ENCODE data around the gene CISH. TPM values are rescaled to one million over a fixed set of nuclear protein-coding genes. Genes with fewer than 3 reads are reported as not detected.

CISH gene
- total and polyA plus RNA-seq, 9 of the 15 experiments (the other 6 are each of a cell fraction or from before 2014, with no cell fraction given) = 1.7 to 47.7 (median 18.3) TPM

DNA sequence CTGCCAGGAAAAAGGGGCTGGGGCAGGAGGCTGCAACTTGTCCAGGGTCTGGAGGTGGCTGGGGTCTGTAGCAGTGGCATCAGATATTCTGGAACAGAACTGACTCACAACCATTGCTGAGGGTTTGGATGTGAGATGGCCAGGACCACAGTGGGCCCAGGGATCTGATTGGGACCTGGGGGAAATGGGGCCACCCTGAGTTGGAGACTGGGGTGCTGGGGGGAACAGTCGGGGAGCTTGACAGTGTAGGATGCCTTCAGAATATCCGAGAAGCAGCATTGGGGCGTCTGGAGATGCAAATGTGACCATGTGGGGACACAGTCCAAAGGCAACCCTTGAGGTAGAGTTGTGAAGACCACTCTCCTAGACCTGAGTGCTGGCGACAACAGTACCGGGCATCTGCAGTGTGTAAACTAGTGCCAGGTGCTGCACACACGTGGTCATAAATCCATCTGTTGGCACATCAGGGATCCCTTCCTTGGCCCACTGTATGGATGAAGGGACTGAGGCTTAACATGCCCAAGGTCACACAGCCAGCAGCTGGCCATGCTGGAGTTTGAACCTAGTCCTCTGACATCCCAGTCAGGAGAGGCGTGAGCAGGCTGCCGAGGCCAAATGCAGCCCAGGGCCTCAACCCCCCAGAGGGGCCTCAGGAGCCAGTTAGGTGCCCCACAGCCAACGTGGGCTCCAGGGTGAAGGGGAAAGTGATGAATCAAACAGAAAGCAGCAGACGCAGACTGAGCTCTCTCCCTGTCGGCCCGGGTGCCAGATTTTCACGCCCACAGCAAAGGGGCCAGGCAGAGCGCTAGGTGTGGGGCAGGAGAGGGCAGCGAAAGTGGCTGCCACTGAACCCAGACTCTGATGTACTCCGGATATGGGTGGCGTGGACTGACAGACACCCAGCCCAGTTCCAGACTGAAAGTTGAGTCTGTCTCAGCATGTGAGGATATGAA, 23.5 kb downstream of the CISH start (continued):
- TF ChIP-seq, protein P1, sequence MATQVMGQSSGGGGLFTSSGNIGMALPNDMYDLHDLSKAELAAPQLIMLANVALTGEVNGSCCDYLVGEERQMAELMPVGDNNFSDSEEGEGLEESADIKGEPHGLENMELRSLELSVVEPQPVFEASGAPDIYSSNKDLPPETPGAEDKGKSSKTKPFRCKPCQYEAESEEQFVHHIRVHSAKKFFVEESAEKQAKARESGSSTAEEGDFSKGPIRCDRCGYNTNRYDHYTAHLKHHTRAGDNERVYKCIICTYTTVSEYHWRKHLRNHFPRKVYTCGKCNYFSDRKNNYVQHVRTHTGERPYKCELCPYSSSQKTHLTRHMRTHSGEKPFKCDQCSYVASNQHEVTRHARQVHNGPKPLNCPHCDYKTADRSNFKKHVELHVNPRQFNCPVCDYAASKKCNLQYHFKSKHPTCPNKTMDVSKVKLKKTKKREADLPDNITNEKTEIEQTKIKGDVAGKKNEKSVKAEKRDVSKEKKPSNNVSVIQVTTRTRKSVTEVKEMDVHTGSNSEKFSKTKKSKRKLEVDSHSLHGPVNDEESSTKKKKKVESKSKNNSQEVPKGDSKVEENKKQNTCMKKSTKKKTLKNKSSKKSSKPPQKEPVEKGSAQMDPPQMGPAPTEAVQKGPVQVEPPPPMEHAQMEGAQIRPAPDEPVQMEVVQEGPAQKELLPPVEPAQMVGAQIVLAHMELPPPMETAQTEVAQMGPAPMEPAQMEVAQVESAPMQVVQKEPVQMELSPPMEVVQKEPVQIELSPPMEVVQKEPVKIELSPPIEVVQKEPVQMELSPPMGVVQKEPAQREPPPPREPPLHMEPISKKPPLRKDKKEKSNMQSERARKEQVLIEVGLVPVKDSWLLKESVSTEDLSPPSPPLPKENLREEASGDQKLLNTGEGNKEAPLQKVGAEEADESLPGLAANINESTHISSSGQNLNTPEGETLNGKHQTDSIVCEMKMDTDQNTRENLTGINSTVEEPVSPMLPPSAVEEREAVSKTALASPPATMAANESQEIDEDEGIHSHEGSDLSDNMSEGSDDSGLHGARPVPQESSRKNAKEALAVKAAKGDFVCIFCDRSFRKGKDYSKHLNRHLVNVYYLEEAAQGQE (IDR thresholded peaks at IDR 0.05; ENCODE audit: borderline replicate concordance) = no peak
- TF ChIP-seq, protein P1 (CRISPR knock-in tag; IDR thresholded peaks at IDR 0.05; ENCODE audit: low read depth) = no peak
- TF ChIP-seq LCOR (CRISPR knock-in tag; IDR thresholded peaks at IDR 0.05) = no peak
- no peak for TF ChIP-seq RAD21 (CRISPR knock-in tag; conservative IDR thresholded peaks at IDR 0.05 in 1 of 2, IDR thresholded peaks at IDR 0.05 in 1 of 2)
- no peak for TF ChIP-seq IFI16 (CRISPR knock-in tag; IDR thresholded peaks at IDR 0.05)
- no peak for TF ChIP-seq MEF2A (IDR thresholded peaks at IDR 0.05; ENCODE audit: control insufficient read depth, low read depth, low read length)
- no peak for TF ChIP-seq ZZZ3 (IDR thresholded peaks at IDR 0.05)
- TF ChIP-seq, protein P2, sequence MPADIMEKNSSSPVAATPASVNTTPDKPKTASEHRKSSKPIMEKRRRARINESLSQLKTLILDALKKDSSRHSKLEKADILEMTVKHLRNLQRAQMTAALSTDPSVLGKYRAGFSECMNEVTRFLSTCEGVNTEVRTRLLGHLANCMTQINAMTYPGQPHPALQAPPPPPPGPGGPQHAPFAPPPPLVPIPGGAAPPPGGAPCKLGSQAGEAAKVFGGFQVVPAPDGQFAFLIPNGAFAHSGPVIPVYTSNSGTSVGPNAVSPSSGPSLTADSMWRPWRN (IDR thresholded peaks at IDR 0.05; ENCODE audit: low read depth) = no peak
- TF ChIP-seq, protein P3, sequence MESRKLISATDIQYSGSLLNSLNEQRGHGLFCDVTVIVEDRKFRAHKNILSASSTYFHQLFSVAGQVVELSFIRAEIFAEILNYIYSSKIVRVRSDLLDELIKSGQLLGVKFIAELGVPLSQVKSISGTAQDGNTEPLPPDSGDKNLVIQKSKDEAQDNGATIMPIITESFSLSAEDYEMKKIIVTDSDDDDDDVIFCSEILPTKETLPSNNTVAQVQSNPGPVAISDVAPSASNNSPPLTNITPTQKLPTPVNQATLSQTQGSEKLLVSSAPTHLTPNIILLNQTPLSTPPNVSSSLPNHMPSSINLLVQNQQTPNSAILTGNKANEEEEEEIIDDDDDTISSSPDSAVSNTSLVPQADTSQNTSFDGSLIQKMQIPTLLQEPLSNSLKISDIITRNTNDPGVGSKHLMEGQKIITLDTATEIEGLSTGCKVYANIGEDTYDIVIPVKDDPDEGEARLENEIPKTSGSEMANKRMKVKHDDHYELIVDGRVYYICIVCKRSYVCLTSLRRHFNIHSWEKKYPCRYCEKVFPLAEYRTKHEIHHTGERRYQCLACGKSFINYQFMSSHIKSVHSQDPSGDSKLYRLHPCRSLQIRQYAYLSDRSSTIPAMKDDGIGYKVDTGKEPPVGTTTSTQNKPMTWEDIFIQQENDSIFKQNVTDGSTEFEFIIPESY (CRISPR knock-in tag; IDR thresholded peaks at IDR 0.05) = no peak
- no peak for TF ChIP-seq NFYB (IDR thresholded peaks at IDR 0.05; ENCODE audit: extremely low read depth, insufficient read length)
- no peak for TF ChIP-seq PHF8 (IDR thresholded peaks at IDR 0.05; ENCODE audit: borderline replicate concordance, low read length)
- no peak for TF ChIP-seq ZSCAN29 (IDR thresholded peaks at IDR 0.05)
- no peak for TF ChIP-seq GATAD2B (IDR thresholded peaks at IDR 0.05; ENCODE audit: borderline replicate concordance)
- TF ChIP-seq POLR2AphosphoS5 (IDR thresholded peaks at IDR 0.05; ENCODE audit: control insufficient read depth, insufficient read depth, low read depth, low read length) = no peak
- TF ChIP-seq KLF6 (CRISPR knock-in tag; IDR thresholded peaks at IDR 0.05; ENCODE audit: borderline replicate concordance) = no peak

Data from K562 (cell line).